KBM-7 (cell line): ENCODE results near the gene SULT2A1.
A peak's percentile ranks its signal among the peaks of the same experiment; 100 is the strongest.
"Not testable (repeated sequence)": the region's sequence is repeated elsewhere in the genome, so short reads cannot be mapped to it uniquely, and the experiment has no call there.

ENCODE experiments used
- DNase-seq: peaks from one replicate; pipeline ENCODE4 v3.0.0-alpha.2; 2015
- in situ Hi-C: fragments of 300-500 bp; cut with MboI; formaldehyde crosslinking; loops from 2 replicates; pipeline ENCODE4 v1.14.3; 2020; ENCODE audit warnings: low sequenced_read_pairs, low pct_unique_long_range_greater_than_20kb, mixed read lengths

Gene SULT2A1

DNA sequence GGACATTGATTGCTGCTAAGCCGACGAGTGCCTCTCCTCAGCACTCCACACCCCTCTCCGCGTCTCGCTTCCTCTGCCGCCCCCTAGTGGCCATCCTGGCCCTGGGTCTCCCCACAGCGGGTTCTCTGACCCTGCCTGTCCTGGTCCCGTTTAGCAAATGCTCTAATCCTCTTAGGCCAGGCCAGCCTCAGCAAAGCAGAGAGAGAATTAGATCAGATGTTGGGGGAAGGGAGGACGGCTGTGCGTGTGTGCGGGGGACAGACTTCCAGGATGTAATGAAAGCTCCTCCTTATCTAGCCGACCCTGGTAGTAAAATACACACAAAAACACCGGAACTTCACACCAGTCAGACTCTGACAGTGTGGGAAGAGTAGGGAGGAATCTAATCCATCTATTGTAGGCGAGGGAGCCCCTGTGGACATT lies 22.6 kb downstream of the SULT2A1 start:
- peak; percentile 83 for DNase-seq
- in situ Hi-C loops, result no loop called here

GRCh38 chr19:47861630-47862029 lies 24.5 kb downstream of the SULT2A1 start:
- in situ Hi-C loops, result no loop called here
- no peak for DNase-seq

DNA sequence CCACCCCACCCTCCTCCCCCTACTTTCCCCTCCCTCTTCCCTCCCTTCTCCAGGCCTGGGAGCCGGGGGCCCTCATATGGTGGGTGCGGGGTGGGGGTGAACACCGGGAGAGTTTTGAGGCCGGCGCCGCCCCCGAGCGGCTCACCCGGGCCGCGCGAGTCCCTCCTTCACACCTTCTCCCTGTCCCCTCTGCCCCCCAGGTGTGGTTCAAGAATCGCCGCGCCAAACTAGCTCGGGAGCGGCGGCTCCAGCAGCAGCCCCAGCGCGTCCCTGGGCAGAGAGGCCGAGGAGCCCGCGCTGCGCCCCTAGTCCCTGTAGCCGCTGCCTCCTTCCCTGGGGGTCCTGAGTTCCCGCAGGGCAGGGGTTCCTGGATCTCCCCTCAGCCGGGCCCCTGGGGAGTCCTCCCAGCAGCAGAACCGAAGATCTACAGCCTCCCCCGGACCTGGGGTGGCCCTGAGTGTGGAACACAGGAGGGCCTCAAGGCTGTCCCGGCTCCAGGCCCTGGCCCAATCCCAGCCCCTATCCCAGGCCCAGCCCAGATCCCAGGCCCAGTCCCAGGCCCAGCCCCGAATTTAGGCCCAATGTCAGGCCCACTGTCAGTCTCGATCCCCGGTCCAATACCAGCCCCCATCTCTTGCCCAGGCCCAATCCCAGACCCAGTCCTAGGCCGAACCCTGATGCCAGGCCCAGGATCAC lies 25.4 kb downstream of the SULT2A1 start:
- in situ Hi-C loops, result no loop called here
- no peak for DNase-seq

GRCh38 chr19:47859838-47860237 lies 26.3 kb downstream of the SULT2A1 start:
- in situ Hi-C loops, DNase-seq: not testable (repeated sequence)

DNA sequence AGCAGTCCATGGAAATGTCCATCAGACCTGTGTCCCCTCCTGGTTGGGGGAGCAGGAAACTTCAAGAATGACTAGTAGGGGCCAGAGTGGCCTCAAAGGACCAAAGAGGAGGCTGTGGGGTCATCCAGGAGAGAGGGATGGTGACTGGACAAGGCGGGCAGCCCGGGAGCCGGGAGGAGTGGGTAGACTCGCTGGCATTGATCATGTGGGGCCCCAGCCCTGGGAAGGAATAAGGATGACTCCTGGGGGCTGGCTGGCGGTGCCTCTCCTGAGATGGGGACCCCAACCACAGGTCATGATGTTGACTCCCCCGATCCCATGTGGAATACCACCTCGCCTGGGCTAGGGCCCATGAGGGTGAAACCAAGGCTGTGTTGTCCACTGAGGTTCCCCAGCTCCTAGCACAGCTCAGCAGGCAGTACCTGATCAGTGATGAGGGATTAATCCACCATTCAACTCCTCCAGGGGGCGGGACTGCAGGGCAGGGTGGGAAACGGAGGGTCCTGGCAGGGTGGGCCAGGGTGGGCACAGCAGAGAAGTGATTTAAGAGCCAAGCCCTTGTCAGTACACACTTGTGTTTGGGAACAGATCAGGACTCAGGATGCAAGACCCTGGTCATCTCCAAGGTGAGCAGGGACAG lies 27.3 kb downstream of the SULT2A1 start, which contains the start of gene TPRX2:
Gene TPRX2, plus strand, starts transcription at position 590 of the 640 bp plus-strand sequence. Its CDS starts 12 bp downstream, at position 602.
- DNase-seq, in situ Hi-C loops: not testable (repeated sequence)

DNA sequence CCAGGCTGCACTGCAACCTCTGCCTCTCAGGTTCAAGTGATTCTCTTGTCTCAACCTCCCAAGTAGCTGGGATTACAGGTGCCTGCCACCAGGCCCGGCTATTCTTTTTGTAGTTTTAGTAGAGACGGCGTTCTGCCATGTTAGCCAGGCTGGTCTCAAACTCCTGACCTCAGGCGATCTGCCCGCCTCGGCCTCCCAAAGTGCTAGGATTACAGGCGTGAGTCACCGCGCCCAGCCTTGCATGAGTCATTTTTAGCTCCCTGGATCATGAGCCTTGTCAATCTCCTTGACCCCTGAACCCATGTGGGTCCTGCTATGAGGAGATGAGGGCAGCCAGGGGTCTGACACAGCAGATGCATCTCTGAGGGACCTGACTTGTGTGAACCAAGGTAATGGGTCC lies 27.9 kb downstream of the SULT2A1 start:
- in situ Hi-C loops, DNase-seq: not testable (repeated sequence)

DNA sequence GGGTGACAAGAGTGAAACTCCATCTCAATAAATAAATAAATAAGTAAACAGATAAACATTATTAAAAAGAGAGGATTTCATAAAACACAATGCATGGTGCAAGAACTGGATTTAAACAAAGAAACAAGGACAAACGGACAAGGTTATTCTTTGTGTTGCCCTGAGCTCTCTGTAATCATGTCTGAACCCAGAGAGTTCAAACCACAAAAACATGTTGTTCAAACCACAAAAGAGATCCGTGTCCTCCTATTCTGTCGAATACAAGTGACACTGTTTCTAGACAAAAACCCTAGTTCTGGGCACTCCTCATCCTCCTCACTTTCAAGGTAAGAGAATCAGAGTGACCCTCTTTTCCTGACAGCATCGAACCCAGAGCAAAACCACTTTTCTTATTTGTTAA lies 31.7 kb downstream of the SULT2A1 start:
- in situ Hi-C loops, result no loop called here
- DNase-seq, result no peak

GRCh38 chr19:47853003-47853402 lies 33.1 kb downstream of the SULT2A1 start:
- in situ Hi-C loops, result no loop called here
- DNase-seq, result no peak

- DNase-seq, result peak; percentile 65
Measured at GRCh38 chr19:47848823-47849473, 37.2 kb downstream of the SULT2A1 start.

GRCh38 chr19:47848425-47848822 lies 37.7 kb downstream of the SULT2A1 start:
- in situ Hi-C loops, result no loop called here
- no peak for DNase-seq

More at GRCh38 chr19:47848823-47849473, 37.2 kb downstream of the SULT2A1 start:
- in situ Hi-C loops, result no loop called here

DNA sequence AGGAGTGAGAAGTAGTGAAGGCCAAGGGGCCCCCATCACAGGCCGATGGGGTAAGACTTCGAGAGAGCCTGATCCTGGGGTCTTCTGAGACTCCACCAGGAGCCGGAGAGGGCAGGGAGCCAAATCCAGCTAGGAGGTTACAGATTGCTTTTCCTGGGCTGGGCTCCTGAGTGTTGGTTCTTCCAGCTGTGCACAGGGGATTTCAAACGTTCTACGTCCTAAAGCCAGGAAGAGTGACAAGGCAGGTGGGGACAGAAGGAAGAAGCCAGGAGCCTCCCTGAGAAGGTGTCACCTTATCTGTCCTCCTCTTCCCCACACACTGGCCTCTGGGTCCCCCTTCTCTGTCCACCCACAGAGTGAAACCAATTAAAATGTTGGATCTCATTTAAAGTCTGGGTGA lies 43.2 kb downstream of the SULT2A1 start:
- in situ Hi-C loops, result no loop called here
- DNase-seq, result no peak

- in situ Hi-C loops, result no loop called here
- no peak for DNase-seq
Measured at GRCh38 chr19:47839913-47840312, 46.2 kb downstream of the SULT2A1 start.

- in situ Hi-C loops, result no loop called here
- DNase-seq, result no peak
Measured at GRCh38 chr19:47839411-47839810, 46.7 kb downstream of the SULT2A1 start.

DNA sequence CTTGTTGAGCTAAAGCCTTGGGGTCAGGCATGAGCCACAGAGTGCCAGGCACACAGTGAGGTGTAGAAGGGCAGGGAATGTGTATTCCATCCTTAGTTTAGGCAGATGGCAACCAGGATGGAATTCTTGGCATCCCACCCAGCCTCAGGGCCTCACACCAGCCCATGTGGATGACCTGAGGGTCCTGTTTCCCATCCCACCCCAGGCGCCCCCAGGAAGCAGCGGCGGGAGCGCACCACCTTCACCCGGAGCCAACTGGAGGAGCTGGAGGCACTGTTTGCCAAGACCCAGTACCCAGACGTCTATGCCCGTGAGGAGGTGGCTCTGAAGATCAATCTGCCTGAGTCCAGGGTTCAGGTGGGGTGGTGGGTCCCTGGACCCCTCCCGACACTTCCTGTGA lies 50.1 kb downstream of the SULT2A1 start:
- in situ Hi-C loops, result no loop called here
- no peak for DNase-seq

DNA sequence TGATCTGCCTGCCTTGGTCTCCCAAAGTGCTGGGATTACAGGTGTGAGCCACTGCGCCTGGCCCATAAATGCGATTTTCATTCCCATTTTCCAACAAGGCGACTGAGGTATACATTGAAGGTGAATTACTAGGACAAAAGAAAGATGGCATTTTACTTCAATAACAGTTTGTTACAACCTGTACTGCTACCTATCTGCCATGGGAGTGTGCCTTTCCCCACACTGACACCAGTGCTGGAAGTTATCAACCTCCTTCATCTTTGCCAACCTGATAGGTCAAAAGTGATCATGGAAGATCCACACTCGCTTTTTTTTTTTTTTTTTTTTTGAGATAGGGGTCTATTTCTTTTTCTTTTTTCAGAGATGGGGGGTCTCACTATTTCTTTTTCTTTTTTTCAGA lies 53.4 kb downstream of the SULT2A1 start:
- in situ Hi-C loops, result no loop called here
- no peak for DNase-seq

DNA sequence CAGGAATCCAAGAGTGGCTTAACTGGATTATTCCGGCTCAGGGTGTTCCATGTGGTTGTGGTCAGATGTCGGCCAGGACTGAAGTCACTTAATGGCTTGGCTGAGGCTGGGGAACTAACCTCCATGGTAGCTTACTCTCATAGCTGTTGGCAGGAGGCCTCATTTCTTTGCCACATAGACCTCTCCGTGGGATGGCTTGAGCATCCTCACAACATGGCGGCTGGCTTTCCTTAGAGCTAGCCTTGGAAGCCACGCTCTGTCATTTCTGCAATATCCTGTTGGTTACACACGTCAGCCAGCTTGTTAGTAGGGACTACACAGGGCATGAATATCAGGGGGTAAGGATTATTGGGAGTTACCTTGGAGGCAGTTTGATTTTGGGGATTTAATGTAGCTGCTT lies 59.3 kb downstream of the SULT2A1 start:
- in situ Hi-C loops, result no loop called here
- DNase-seq, result no peak

DNA sequence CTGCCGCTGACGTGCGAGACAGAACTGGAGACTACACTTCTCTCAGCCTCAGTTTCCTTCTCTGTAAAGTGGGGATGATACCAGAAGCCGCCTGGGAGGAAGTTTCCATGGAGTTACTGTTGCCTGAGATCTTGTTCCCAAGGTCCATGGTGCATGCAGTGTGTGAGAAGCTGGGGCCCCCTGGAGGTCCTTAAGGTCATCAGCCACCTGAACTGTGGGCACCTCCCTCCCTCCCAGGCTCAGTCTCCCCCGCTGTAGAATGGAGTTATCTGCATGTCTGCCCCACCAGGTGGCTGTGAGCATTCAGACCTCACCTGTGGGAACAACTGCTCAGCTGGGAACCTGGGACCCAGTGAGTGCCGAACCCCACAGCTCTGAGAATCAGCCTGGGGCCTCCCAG lies 61.7 kb downstream of the SULT2A1 start:
- no peak for DNase-seq
- in situ Hi-C loops, result no loop called here

DNA sequence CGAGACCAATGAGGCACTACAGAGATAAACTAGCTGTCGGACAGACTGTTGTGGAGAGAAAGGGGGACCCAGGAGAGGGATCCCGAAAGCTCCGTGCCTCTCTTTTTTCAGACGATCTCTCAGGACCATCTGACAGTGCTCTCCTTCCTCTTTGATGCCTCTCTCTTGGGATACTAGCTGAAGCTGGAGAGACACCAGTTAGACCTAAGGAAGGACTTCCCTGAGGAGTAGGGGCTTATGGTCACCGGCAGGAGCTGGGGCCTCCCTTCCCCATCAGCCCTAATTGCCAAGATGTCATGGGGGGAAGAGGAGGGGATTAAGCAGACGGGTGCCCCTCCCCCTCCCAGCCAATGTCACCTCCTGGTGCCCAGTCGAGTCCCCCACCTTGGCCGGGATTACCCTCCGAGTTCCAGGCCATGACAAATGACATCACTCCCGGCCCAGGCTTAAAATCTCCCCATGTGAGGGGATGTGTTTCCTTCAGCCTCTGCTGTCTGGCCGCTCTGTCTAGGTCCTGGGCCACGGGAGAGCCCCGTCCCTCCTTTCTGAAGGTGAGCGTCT lies 64.6 kb downstream of the SULT2A1 start, which contains the start of gene CRX:
Gene CRX, plus strand, starts transcription at position 478 of the 561 bp plus-strand sequence. CDS start 12,507 bp downstream, outside the sequence.
- in situ Hi-C loops, result no loop called here
- DNase-seq, result no peak
